GM21529 (cell line): ENCODE measurements around the gene SULF2.
A peak's percentile ranks its signal among the peaks of the same experiment; 100 is the strongest.

Source experiments
- ATAC-seq: cut with Tn5 transposase; IDR thresholded peaks from one replicate; pipeline ENCODE4 v1.9.1; 2021; ENCODE audit not compliant: unreplicated experiment

SULF2 gene

GRCh38 chr20:47740121-47740861, 45.0 kb downstream of the SULF2 start:
- ATAC-seq: no peak

DNA sequence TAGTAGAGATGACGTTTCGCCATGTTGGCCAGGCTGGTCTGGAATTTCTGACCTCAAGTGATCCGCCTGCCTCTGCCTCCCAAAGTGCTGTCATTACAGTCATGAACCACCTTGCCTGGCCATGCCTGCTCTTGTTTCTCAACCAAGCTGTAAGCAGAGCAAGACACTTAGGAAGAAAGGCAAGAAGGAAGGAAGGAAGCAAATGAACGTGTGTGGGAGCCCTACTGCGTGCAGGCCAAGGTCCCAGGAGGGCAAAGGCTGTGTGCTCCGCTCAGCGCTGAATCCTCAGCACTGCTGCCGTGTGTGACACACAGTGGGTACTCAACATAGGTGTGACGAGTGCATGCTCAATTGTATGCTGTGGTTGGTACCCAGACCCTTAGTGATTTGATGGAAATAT, 47.4 kb downstream of the SULF2 start:
- ATAC-seq: no peak

- ATAC-seq: no peak
These were observed 48.6 kb downstream of the SULF2 start for GRCh38 chr20:47736570-47737152.

GRCh38 chr20:47735412-47736400, 49.6 kb downstream of the SULF2 start:
- ATAC-seq: no peak

DNA sequence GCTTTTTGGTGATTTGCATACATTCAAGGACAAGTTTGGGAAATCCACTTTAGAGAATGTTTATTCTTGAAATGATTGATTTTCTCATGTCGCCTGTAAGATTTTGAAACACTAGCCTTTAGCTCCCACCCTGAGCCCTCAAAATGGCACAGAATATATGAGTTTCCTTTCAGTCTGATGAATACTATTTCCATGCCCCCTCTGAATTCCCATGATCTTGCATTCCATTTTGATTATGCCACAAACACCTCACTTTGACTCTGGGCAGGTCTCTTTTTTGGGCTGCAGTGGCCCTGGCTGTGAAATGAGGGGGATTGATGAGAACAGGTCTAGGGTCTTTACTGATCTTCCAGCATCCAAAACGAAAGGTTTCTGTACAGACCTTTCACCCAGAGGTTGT, 50.4 kb downstream of the SULF2 start:
- no peak for ATAC-seq

GRCh38 chr20:47733892-47734291, 51.4 kb downstream of the SULF2 start:
- ATAC-seq: no peak

- ATAC-seq: no peak
These were observed 54.5 kb downstream of the SULF2 start for GRCh38 chr20:47730744-47731143.

- no peak for ATAC-seq
These were observed 55.8 kb downstream of the SULF2 start for GRCh38 chr20:47729472-47729871.

DNA sequence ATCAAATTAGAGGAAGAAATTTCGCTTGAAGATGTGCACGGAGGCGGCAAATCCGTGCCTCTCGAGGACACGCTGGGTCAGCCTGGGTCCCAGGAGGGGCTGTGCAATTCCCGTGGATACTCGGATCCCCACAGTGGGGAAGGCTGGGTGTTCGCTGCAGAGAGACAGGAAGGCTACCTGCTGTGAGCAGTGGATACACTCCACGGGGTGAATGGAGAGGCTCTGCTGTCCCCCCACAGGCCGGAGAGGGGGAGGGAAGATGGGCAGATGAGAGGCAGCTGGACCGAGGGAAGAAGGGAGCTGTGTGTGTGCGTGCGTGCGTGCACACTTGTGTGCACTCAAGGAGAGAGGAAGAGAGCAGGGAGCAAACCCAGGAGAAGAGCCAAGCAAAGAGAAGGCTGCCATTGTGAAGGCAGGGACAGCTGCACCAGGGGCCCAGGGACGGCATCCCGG, 57.3 kb downstream of the SULF2 start:
- no peak for ATAC-seq

GRCh38 chr20:47727170-47727880, 58.0 kb downstream of the SULF2 start:
- ATAC-seq: peak; percentile 85

GRCh38 chr20:47726632-47727031, 58.6 kb downstream of the SULF2 start:
- ATAC-seq: no peak

DNA sequence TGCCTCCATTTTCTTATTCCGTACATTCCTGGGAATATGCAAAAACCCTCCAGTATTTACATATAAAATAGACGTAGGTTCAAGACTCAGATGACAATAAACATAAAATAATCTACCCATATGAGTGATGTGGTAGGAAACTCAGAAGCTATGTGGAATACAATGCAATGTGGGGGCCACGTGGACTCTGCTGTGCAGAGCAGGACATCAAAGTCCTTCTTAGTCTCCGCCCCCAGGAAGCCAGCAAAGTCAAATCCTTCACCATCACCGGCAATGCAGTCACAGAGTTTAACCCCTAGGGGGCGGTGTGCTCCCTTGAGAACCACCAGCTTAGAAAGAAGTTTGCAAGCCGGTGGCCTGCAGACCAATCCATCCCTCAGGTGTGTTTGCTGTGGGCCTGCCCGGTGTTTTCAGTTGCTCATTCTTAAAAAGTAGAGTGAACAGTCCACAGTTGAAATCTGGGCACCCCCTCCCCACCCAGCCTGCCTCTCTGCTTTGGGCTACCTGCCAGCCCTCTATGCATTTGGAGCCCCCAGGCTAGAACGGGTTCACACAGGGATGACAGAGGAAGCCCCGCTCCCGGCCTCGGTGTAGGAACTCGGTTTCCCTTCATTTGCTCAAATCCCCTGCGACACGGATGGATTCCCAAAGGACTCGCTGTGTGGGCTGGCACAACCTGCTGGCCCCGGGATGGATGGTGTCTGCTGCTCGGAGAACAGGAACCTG, 59.9 kb downstream of the SULF2 start:
- ATAC-seq: no peak

DNA sequence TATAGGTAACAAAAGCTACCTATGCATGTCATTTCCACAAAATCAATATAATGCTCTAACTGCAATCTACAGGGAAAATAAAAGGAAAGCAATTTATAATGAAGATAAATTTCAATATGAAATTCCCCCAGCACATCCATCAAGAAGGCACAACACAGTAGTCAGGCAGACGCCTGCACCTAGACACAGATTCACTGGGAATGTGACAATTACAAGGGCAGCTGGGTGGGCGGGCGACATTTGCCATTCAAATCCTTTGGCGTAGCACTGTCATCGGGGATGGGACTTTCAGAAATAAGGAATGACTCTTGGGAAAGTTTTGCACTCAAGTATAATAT, 60.4 kb downstream of the SULF2 start:
- ATAC-seq: no peak

GRCh38 chr20:47724396-47724795, 60.9 kb downstream of the SULF2 start:
- no peak for ATAC-seq

DNA sequence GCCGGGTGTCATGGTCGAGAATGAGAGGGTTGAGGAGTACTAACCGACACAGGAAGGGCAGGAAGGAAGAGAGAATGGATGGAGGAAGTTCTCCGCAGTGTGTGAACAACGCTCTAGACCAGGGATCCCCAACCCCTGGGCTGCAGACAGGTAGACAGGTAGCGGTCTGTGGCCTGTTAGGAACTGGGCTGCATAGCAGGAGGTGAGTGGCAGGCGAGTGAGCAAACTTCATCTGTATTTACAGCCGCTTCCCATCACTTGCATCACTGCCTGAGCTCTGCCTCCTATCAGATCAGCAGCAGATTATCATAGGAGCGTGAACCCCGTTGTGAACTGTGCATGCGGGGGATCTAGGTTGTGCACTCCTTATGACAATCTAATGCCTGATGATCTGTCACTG, 62.0 kb downstream of the SULF2 start:
- ATAC-seq: no peak

DNA sequence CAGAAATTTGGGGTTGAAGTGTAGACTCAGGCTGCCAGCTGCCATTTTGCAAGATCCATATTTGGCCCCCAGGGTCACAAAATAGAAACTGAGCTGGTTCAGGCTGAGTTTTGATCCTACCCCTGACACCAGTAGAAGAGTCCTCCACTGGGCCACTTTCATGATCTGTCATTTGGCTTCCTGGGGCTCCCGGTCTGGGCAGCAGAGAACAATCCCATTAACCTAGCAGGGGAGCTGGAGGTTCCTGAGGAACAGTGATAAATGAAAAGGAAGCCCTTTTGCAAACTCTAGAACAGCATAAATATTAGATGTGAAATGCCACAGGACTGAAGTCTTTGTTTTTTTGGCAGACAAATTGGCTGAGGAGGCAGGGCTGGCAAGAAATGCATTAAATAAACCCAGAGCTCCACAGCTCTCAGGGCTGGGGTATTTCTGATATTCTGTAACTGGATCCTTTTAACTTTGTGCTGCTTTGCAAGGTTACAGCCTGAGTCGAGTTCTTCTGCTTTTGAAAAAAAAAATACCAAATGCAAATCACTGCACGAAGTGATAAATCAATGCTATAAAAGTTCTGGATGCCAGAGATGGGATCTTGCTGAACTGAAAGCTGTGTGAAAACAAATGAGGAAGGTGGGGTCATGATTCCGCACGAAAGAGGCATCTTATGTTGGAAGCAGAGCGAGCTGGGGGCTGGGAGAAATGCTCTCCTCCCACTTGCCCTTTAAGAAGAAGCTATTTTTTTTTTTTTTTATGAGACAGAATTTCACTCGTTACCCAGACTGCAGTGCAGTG, 64.4 kb downstream of the SULF2 start:
- no peak for ATAC-seq

DNA sequence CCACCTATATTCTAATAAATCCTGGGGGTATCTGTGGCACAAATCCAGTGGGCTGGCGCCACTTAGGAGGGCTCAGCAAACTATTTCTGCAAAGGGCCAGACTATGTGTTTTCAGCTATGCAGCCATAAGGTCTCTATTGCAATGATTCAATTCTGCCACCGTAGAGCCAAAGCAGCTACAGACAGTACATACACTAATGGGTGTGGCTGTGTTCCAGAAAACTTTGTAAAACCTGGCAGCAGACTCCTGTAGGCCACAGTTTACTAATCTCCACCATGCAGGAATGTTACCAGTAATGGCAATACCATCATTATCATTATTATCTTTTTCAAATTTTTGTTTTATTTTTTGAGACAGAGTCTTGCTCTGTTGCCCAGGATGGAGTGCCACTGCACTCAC, 65.7 kb downstream of the SULF2 start:
- no peak for ATAC-seq

DNA sequence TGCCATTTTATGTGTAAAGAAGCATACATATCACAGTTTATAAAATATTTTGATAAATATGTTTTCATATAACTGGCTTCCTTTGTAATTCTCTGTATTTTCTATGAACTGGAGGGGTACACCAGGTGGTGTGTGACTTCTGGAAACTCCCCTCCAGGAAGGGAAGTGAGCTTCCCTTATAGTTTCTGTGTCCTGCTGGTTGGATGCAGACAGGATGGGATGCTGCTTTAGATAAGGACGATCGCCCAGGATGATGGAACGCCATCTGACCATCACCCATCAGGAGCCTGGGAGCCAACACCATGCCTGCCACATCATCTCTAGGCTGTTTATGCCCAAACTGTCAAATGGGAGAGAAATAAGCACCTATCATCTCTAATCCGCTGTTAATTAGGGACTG, 66.1 kb downstream of the SULF2 start:
- ATAC-seq: no peak

DNA sequence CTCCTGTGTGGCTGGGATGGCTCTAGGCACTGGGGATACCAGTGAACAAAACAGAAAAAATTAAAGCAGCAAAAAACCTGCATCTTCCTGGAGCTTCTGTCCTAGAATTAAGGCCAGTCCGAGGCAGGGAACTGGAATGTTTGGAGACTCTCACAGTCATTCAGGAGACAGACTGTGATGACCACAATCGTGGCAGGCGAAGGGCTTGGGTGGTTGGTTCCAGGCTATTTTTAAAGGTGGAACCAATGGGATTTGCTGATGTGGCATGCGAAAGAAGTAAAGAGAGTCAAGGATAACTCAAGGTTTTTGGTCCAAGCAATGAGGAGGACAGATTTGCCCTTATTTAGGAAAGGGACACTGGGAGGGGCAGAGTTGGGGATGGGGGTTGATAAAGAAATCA, 66.9 kb downstream of the SULF2 start:
- ATAC-seq: no peak

DNA sequence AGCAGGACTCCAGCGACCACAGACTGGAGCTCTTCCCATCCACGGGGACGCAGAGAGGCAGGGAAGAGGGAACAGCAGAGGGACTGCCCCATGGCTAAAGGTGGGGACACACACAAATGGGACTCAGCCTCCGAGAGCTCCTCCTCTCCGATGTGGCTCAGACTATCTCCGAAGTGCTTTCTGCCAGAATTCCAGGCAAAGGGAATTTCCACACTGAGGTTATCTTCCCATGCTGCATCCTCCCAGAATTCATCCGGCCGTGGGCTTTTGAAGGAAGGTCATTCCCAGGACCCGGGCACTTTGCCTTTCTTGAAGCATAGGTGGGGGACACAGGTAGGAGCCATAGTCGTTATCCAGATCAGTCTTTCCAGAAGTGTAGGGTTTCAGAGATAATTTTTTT, 67.9 kb downstream of the SULF2 start:
- no peak for ATAC-seq
